B cell (primary cell): ENCODE measurements around the gene FXYD7. TPM values are rescaled to one million over a fixed set of nuclear protein-coding genes. Genes with fewer than 3 reads are reported as not detected.
"Not testable (repeated sequence)": the region's sequence is repeated elsewhere in the genome, so short reads cannot be mapped to it uniquely, and the experiment has no call there.

Source experiments
- ATAC-seq: fragments of 200-7000 bp; cut with Tn5 transposase; one replicate; pipeline ENCODE4 v1.10.0; 2021; ENCODE audit warnings: low read depth, mild to moderate bottlenecking, moderate number of reproducible peaks, moderate library complexity
- CTCF ChIA-PET: fragments of 350-600 bp; sonication (Branson Sonifier 250); formaldehyde crosslinking; loops from one replicate; lab custom pipeline; 2021; ENCODE audit warnings: antibody characterized with exemption, inconsistent platforms; lab: Charles Lee
- POLR2A ChIA-PET: fragments of 350-600 bp; sonication (Branson Sonifier 250); formaldehyde crosslinking; loops from one replicate; lab custom pipeline; 2021; ENCODE audit warnings: antibody characterized with exemption; lab: Charles Lee
- DNase-seq: peaks from one replicate; pipeline ENCODE4 v3.0.0; 2013
- H2AFZ ChIP-seq: 2 replicates; pipeline ENCODE4 v1.6.1; 2012; ENCODE audit warnings: mild to moderate bottlenecking, low read depth, low read length; ENCODE audit not compliant: insufficient read depth, poor library complexity, severe bottlenecking
- H3K27ac ChIP-seq, 2 donors: 1 replicate in 1 of 2; 2 replicates in 1 of 2; pipeline ENCODE4 v1.5.1; 2012 to 2013; ENCODE audit warnings: low read length in 2 of 2, mild to moderate bottlenecking in 2 of 2, moderate library complexity in 1 of 2
- H3K27me3 ChIP-seq, 4 experiments: fragments of 200-600 bp in 1 of 4; sonication (generic) in 1 of 4; replicated peaks in 1 of 4; 1 replicate in 2 of 4; 2 replicates in 2 of 4; pipeline versions ENCODE4 v1.6.1 to v1.7.0; 2013 to 2016; ENCODE audit warnings: low read length in 3 of 4, mild to moderate bottlenecking in 2 of 4, mixed read lengths in 1 of 4, moderate library complexity in 1 of 4; ENCODE audit not compliant: insufficient read depth in 4 of 4, control insufficient read depth in 3 of 4; ENCODE audit errors: control extremely low read depth in 1 of 4
- H3K36me3 ChIP-seq, 2 experiments: replicated peaks in 1 of 2; 1 replicate in 1 of 2; 2 replicates in 1 of 2; pipeline versions ENCODE4 v1.6.1 to v1.7.1; 2013; ENCODE audit warnings: low read length in 1 of 2; ENCODE audit not compliant: insufficient read depth in 2 of 2, control insufficient read depth in 1 of 2; ENCODE audit errors: control extremely low read depth in 1 of 2, extremely low read depth in 1 of 2
- H3K4me1 ChIP-seq, 2 donors: fragments of 200-600 bp in 1 of 2; sonication (generic) in 1 of 2; 1 replicate in 1 of 2; 2 replicates in 1 of 2; pipeline versions ENCODE4 v1.5.1 to v1.6.1; 2013 to 2017; ENCODE audit warnings: low read length in 2 of 2; ENCODE audit not compliant: control insufficient read depth in 2 of 2, insufficient read depth in 2 of 2
- H3K4me2 ChIP-seq: replicated peaks from 2 replicates; pipeline ENCODE3; 2012; ENCODE audit warnings: mild to moderate bottlenecking, low read depth, low read length; ENCODE audit not compliant: poor library complexity, severe bottlenecking
- H3K4me3 ChIP-seq, 5 experiments: fragments of 200-600 bp in 1 of 5; sonication (generic) in 1 of 5; 1 replicate in 3 of 5; 2 replicates in 2 of 5; pipeline versions ENCODE4 v1.5.1 to v1.7.0; 2011 to 2016; ENCODE audit warnings: low read length in 4 of 5, mild to moderate bottlenecking in 4 of 5, low read depth in 2 of 5, control low read depth in 1 of 5, moderate library complexity in 1 of 5; ENCODE audit not compliant: insufficient read depth in 1 of 5; ENCODE audit errors: control extremely low read depth in 1 of 5, extremely low read depth in 1 of 5
- H3K79me2 ChIP-seq: fragments of 200-600 bp; sonication (generic); one replicate; pipeline ENCODE4 v1.6.0; 2016; ENCODE audit warnings: low read length; ENCODE audit not compliant: control insufficient read depth, insufficient read depth
- H3K9ac ChIP-seq: fragments of 200-600 bp; sonication (generic); 2 replicates; pipeline ENCODE4 v1.6.1; 2017; ENCODE audit warnings: mild to moderate bottlenecking, low read length, moderate library complexity
- H3K9me3 ChIP-seq, 3 donors: one replicate each; pipeline versions ENCODE4 v1.6.1 to v1.7.1; 2013; ENCODE audit warnings: low read length in 2 of 3; ENCODE audit not compliant: control insufficient read depth in 2 of 3, insufficient read depth in 1 of 3; ENCODE audit errors: control extremely low read depth in 1 of 3
- H4K20me1 ChIP-seq: 2 replicates; pipeline ENCODE4 v1.6.0; 2012; ENCODE audit warnings: mild to moderate bottlenecking, low read length; ENCODE audit not compliant: insufficient read depth, control insufficient read depth, poor library complexity, severe bottlenecking
- H3K27ac Mint-ChIP-seq: one replicate; pipeline ENCODE4 v1.8.0; 2021; ENCODE audit warnings: mixed read lengths
- H3K27me3 Mint-ChIP-seq: one replicate; pipeline ENCODE4 v1.8.0; 2021; ENCODE audit warnings: mixed read lengths
- H3K4me1 Mint-ChIP-seq: one replicate; pipeline ENCODE4 v1.8.0; 2021; ENCODE audit warnings: mixed read lengths
- H3K4me3 Mint-ChIP-seq: one replicate; pipeline ENCODE4 v1.8.0; 2021; ENCODE audit warnings: mixed read lengths
- H3K9me3 Mint-ChIP-seq: one replicate; pipeline ENCODE4 v1.8.0; 2022; ENCODE audit warnings: mixed read lengths; ENCODE audit not compliant: insufficient read depth
- EZH2 ChIP-seq: IDR thresholded peaks from 2 replicates; pipeline ENCODE4 v1.6.1; 2012; ENCODE audit warnings: borderline replicate concordance, low read depth, mild to moderate bottlenecking, moderate library complexity, low read length; ENCODE audit not compliant: insufficient read depth, poor library complexity, severe bottlenecking
- WGBS: methylation state at CpG from one replicate; pipeline ENCODE4 v1.1.5; 2013; ENCODE audit warnings: missing lambda C conversion rate; ENCODE audit not compliant: insufficient coverage; 5-methylcytosine and 5-hydroxymethylcytosine counted together
- intact Hi-C: fragments of 100-400 bp; cut with micrococcal nuclease; formaldehyde crosslinking; loops from one replicate; pipeline ENCODE4 v1.10.0; 2022
- polyA plus RNA-seq: library from polyadenylated mRNA; depleted of rRNA; stranded (reverse); fragments of >200 nt; gene quantifications from 2 replicates; pipeline ENCODE4 v1.2.3, GENCODE V29; 2012
- total RNA-seq, 2 donors: library from RNA; stranded (reverse); fragments of 120-200 nt in 1 of 2; gene quantifications; 1 replicate in 1 of 2; 2 replicates in 1 of 2; pipeline versions ENCODE4 v1.2.3 to v1.2.4, GENCODE V29; 2013 to 2022
- TF ChIP-seq, protein P1 (sequence below): fragments of 200-600 bp; IDR thresholded peaks from one replicate; pipeline ENCODE4 v1.8.0; 2022; ENCODE audit warnings: antibody characterized with exemption, mild to moderate bottlenecking

Gene FXYD7
- total and polyA plus RNA-seq, 2 donors (not counting 1 experiment from before 2014, with no cell fraction given): 3.8 to 27.4 TPM

DNA sequence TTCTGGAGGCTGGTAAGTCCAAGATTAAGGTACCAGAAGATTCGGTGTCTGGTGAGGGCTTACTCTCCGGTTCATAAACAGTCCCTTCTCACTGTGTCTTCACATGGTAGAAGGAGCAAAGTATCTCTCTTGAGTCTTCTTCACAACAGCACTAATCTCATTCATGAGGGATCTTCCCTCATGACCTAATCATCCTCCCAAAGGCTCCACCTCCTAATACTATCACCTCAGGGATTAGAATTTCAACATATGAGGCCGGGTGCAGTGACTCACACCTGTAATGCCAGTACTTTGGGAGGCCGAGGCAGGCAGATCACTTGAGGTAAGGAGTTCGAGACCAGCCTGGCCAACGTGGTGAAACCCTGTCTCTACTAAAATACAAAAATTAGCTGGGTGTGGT is 53.8 kb downstream of the FXYD7 start:
- H3K27ac ChIP-seq, ATAC-seq, DNase-seq, H3K36me3 ChIP-seq, H3K4me2 ChIP-seq, H3K4me1 Mint-ChIP-seq, H4K20me1 ChIP-seq, H3K4me3 Mint-ChIP-seq, H3K79me2 ChIP-seq, H3K27me3 Mint-ChIP-seq, H3K4me3 ChIP-seq, H3K9me3 Mint-ChIP-seq, H3K9ac ChIP-seq, H3K4me1 ChIP-seq, H3K27me3 ChIP-seq, H3K9me3 ChIP-seq, H2AFZ ChIP-seq, intact Hi-C loops: not testable (repeated sequence)
- POLR2A ChIA-PET: interaction anchor here (0.6 kb wide), 1 partner anchor 19 kb away, joined by 3 read pairs; no protein-coding TSS in a partner anchor
- H3K27ac Mint-ChIP-seq: peak overlapping the region; percentile 5
- 67% methylated on average over 1 of the region's 6 CpGs for WGBS
- CTCF ChIA-PET: interaction anchor here (1.1 kb wide), 1 partner anchor 22 kb away, joined by 4 read pairs; no protein-coding TSS in a partner anchor

DNA sequence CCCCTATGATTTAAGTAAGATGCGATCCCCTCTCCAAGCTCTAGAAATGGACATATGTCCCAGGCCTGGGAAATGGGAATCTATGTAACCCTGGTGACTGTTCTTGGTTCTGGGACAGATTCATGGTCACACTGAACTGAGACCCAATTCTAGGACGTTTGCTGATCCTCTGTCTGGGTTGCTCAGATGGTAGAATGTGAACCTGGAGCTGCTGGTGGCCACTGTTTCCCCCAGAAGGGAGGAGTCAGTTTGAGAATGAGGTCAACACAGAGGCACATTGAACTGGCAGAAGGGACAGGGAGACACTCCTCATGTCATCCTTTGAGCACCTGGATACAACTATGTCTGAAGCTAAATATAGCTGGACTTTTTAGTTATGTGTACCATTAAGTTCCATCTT is 56.4 kb downstream of the FXYD7 start:
- no peaks in the 10 kb centered on the region for H3K27me3 ChIP-seq
- TF ChIP-seq EZH2: no peak
- TF ChIP-seq, protein P1, sequence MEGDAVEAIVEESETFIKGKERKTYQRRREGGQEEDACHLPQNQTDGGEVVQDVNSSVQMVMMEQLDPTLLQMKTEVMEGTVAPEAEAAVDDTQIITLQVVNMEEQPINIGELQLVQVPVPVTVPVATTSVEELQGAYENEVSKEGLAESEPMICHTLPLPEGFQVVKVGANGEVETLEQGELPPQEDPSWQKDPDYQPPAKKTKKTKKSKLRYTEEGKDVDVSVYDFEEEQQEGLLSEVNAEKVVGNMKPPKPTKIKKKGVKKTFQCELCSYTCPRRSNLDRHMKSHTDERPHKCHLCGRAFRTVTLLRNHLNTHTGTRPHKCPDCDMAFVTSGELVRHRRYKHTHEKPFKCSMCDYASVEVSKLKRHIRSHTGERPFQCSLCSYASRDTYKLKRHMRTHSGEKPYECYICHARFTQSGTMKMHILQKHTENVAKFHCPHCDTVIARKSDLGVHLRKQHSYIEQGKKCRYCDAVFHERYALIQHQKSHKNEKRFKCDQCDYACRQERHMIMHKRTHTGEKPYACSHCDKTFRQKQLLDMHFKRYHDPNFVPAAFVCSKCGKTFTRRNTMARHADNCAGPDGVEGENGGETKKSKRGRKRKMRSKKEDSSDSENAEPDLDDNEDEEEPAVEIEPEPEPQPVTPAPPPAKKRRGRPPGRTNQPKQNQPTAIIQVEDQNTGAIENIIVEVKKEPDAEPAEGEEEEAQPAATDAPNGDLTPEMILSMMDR: no peak
- H3K27me3 Mint-ChIP-seq: no peaks in the 10 kb centered on the region
- ATAC-seq (no peak), DNase-seq (no peak)
- no peaks in the 10 kb centered on the region for H3K9me3 ChIP-seq
- no peak overlapping the region for H3K27ac ChIP-seq
- H3K9me3 Mint-ChIP-seq: no peaks in the 10 kb centered on the region
- WGBS: 68% methylated on average over 2 of the region's 2 CpGs
- no peaks in the 10 kb centered on the region for H3K79me2 ChIP-seq
- intact Hi-C loops: no loop called here
- no peak overlapping the region for H3K4me2 ChIP-seq
- CTCF ChIA-PET: interaction anchor here (0.9 to 2.2 kb wide), 6 partner anchors 8 to 259 kb away, joined by 3 to 6 read pairs (median 4); no protein-coding TSS in a partner anchor
- POLR2A ChIA-PET: no interaction called here
- no peaks in the 10 kb centered on the region for H4K20me1 ChIP-seq
- peaks cover 17% of the 10 kb centered on the region for H3K4me1 Mint-ChIP-seq
- no peak overlapping the region for H3K4me3 ChIP-seq
- H2AFZ ChIP-seq: no peak overlapping the region
- H3K36me3 ChIP-seq: no peaks in the 10 kb centered on the region
- H3K4me3 Mint-ChIP-seq: no peak overlapping the region
- peaks cover 13 to 14% of the 10 kb centered on the region in 2 donors for H3K4me1 ChIP-seq
- no peak overlapping the region for H3K9ac ChIP-seq
- H3K27ac Mint-ChIP-seq: no peak overlapping the region
